ENCODE results near the gene RHOT1. TPM values are rescaled to one million over a fixed set of nuclear protein-coding genes. Genes with fewer than 3 reads are reported as not detected.
"Not testable (repeated sequence)": the region's sequence is repeated elsewhere in the genome, so short reads cannot be mapped to it uniquely, and the experiment has no call there.

Gene RHOT1
- total RNA-seq, 1 experiment from 2014 or later: 33.3 TPM

DNA sequence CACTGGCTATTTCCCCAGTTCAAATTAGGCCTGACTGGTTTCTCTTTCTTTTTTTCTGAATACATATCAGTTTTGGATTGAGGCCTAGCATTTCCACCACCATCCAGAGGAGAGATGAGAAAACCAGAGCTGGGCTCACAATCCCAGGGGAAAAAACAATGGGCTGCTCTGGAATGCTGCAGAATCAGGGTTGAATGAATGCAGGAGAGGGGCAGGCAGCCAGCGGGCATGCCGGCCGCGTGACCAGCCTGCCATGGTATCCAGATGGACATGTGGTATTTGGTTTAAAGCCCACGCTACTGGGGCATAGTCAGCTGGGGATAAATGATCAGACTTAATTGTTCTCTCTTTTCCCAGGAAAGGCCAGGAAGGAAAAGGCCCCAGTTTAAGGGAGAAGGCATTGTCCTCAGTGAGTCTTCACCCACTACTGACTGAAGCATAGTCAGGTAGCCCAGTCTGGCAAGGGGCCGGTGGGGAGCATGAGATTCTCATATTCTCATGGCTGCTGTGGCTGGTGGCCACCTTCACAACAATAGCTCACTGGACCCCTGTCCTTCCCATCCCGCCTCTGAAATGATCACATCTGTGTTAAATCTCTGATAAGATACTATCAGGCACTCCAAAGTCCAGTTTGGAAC lies 38.7 kb upstream of the RHOT1 start:
- peaks cover 2% of the 10 kb centered on the region for H3K27me3 Mint-ChIP-seq (ENCODE audit: insufficient read depth, unreplicated experiment)
- TF ChIP-seq, protein P1, sequence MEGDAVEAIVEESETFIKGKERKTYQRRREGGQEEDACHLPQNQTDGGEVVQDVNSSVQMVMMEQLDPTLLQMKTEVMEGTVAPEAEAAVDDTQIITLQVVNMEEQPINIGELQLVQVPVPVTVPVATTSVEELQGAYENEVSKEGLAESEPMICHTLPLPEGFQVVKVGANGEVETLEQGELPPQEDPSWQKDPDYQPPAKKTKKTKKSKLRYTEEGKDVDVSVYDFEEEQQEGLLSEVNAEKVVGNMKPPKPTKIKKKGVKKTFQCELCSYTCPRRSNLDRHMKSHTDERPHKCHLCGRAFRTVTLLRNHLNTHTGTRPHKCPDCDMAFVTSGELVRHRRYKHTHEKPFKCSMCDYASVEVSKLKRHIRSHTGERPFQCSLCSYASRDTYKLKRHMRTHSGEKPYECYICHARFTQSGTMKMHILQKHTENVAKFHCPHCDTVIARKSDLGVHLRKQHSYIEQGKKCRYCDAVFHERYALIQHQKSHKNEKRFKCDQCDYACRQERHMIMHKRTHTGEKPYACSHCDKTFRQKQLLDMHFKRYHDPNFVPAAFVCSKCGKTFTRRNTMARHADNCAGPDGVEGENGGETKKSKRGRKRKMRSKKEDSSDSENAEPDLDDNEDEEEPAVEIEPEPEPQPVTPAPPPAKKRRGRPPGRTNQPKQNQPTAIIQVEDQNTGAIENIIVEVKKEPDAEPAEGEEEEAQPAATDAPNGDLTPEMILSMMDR (IDR thresholded peaks at IDR 0.05; ENCODE audit: insufficient read depth in 1 of 2, low read depth in 1 of 2, low read length in 1 of 2, severe bottlenecking in 1 of 2, unreplicated experiment in 1 of 2): no peak
- H3K4me3 Mint-ChIP-seq (ENCODE audit: unreplicated experiment): no peak overlapping the region
- no peaks in the 10 kb centered on the region for H3K4me1 Mint-ChIP-seq (ENCODE audit: low read depth, unreplicated experiment)
- no peaks in the 10 kb centered on the region for H3K9me3 Mint-ChIP-seq (ENCODE audit: unreplicated experiment)
- no peak overlapping the region for H3K27ac Mint-ChIP-seq (ENCODE audit: unreplicated experiment)
- ChIA-PET POLR2A (no interaction called here), CTCF (no interaction called here)
- Histone ChIP-seq H3K27me3 (replicated peaks; ENCODE audit: control insufficient read depth, insufficient read depth, low read length) (no peaks in the 10 kb centered on the region), H3K4me1 (peaks cover 6% of the 10 kb centered on the region; the same call in 1 of the 2 replicates), H3K9me3 (no peaks in the 10 kb centered on the region), H3K4me3 (ENCODE audit: low read depth, low read length) (no peak overlapping the region), H3K36me3 (ENCODE audit: control insufficient read depth, insufficient read depth, low read length) (no peaks in the 10 kb centered on the region)
- no peaks in the 10 kb centered on the region for H3K36me3 Mint-ChIP-seq (ENCODE audit: insufficient read depth, unreplicated experiment)
- no peak for DNase-seq
- no TSS peak for BruUV-seq (replicated peaks)
- intact Hi-C loops (cut with micrococcal nuclease; ENCODE audit: unreplicated experiment): no loop called here

DNA sequence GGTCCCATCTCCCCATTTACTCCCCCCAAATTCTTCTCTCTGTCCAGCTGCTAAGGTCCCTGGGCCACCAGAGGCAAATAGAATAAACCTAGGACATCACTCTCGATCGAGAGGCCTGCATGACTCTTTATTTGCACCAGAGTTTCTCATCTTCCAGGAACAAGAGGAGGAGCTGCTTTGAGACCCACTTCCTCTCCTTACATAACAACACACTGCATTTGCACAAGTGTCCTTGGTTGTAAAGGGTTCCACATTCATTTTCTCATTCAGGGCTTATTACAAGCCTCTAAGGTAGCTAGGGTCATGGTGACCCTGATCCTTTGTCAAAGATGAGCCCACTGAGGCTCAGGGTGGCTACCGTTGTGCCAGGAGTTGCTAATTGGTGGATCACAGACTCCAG lies 38.1 kb upstream of the RHOT1 start:
- POLR2A ChIA-PET: no interaction called here
- no peaks in the 10 kb centered on the region for H3K27me3 Mint-ChIP-seq (ENCODE audit: insufficient read depth, unreplicated experiment)
- CTCF ChIA-PET: no interaction called here

DNA sequence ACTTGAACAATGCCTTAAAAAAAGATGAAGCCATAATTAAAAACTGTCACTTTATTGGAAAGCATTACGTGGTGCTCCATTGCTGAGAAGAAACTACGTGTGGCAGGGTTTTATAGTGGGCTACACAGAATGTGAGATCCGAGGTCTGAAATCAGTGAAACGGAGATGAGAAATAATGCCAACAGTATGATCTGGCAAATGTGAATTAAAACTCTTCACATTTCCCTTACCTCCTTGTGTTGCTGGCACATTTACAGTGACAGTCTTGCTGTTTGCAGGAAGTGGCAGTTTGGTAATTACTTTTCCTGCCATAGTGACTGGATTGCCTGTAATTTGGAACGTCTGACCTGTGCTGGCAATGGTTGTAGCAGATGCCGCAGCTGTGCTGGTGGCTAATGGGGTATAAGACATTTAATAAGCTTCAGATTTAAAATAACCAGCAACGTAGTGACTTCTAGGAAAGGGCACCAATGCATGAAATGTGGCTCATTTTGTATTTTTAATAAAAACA lies 35.8 kb upstream of the RHOT1 start:
- H3K4me3 Mint-ChIP-seq (ENCODE audit: unreplicated experiment); CTCF ChIA-PET; H3K27ac Mint-ChIP-seq (ENCODE audit: unreplicated experiment): not testable (repeated sequence)

More for the DNA sequence above, 38.1 kb upstream of the RHOT1 start:
- H3K4me1 Mint-ChIP-seq (ENCODE audit: low read depth, unreplicated experiment): no peaks in the 10 kb centered on the region
- no peaks in the 10 kb centered on the region for H3K36me3 Mint-ChIP-seq (ENCODE audit: insufficient read depth, unreplicated experiment)
- Histone ChIP-seq H3K9me3 (no peaks in the 10 kb centered on the region), H3K4me1 (peaks cover 6% of the 10 kb centered on the region; the same call in 1 of the 2 replicates), H3K4me3 (ENCODE audit: low read depth, low read length) (no peak overlapping the region), H3K36me3 (ENCODE audit: control insufficient read depth, insufficient read depth, low read length) (no peaks in the 10 kb centered on the region), H3K27me3 (replicated peaks; ENCODE audit: control insufficient read depth, insufficient read depth, low read length) (no peaks in the 10 kb centered on the region)
- no TSS peak for BruUV-seq (replicated peaks)
- no peak for DNase-seq
- TF ChIP-seq, protein P1 (IDR thresholded peaks at IDR 0.05; ENCODE audit: insufficient read depth in 1 of 2, low read depth in 1 of 2, low read length in 1 of 2, severe bottlenecking in 1 of 2, unreplicated experiment in 1 of 2): no peak
- no peaks in the 10 kb centered on the region for H3K9me3 Mint-ChIP-seq (ENCODE audit: unreplicated experiment)
- no peak overlapping the region for H3K4me3 Mint-ChIP-seq (ENCODE audit: unreplicated experiment)
- intact Hi-C loops (cut with micrococcal nuclease; ENCODE audit: unreplicated experiment): no loop called here
- no peak overlapping the region for H3K27ac Mint-ChIP-seq (ENCODE audit: unreplicated experiment)

DNA sequence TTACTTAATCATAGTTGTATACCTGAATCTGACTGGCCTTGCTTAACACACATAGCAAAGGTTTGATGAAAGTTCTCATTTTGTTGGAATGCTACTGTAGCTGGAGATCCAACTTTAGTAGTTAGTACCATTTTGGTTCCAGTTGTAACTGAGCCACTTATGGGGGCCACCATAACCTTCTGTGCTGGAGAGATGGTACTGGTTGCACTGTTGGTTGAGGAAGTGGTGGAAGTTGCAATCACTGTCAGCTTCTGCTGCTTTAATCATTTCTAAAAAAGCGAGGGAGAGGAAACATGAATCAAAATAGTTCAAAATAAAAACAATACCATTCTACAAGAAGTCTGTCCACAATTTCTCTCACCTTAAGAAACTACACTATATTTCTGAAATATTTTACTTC lies 35.1 kb upstream of the RHOT1 start:
- POLR2A ChIA-PET: interaction anchor here (0.7 kb wide), 1 partner anchor 400 kb away, joined by 3 read pairs; no protein-coding TSS in a partner anchor
- intact Hi-C loops (cut with micrococcal nuclease; ENCODE audit: unreplicated experiment); CTCF ChIA-PET; H3K4me1 Mint-ChIP-seq (ENCODE audit: low read depth, unreplicated experiment); H3K9me3 Mint-ChIP-seq (ENCODE audit: unreplicated experiment); H3K4me3 Mint-ChIP-seq (ENCODE audit: unreplicated experiment); DNase-seq; H3K9me3 ChIP-seq; H3K27me3 ChIP-seq (replicated peaks; ENCODE audit: control insufficient read depth, insufficient read depth, low read length); H3K27me3 Mint-ChIP-seq (ENCODE audit: insufficient read depth, unreplicated experiment); H3K36me3 ChIP-seq (ENCODE audit: control insufficient read depth, insufficient read depth, low read length); H3K27ac Mint-ChIP-seq (ENCODE audit: unreplicated experiment); H3K36me3 Mint-ChIP-seq (ENCODE audit: insufficient read depth, unreplicated experiment); H3K4me3 ChIP-seq (ENCODE audit: low read depth, low read length); H3K4me1 ChIP-seq; BruUV-seq (replicated peaks): not testable (repeated sequence)

More for the DNA sequence above, 35.8 kb upstream of the RHOT1 start:
- POLR2A ChIA-PET: interaction anchor here (0.7 kb wide), 1 partner anchor 399 kb away, joined by 3 read pairs; no protein-coding TSS in a partner anchor
- DNase-seq; intact Hi-C loops (cut with micrococcal nuclease; ENCODE audit: unreplicated experiment); H3K36me3 Mint-ChIP-seq (ENCODE audit: insufficient read depth, unreplicated experiment); H3K27me3 Mint-ChIP-seq (ENCODE audit: insufficient read depth, unreplicated experiment); H3K4me3 ChIP-seq (ENCODE audit: low read depth, low read length); H3K9me3 ChIP-seq; H3K36me3 ChIP-seq (ENCODE audit: control insufficient read depth, insufficient read depth, low read length); H3K4me1 ChIP-seq; H3K4me1 Mint-ChIP-seq (ENCODE audit: low read depth, unreplicated experiment); BruUV-seq (replicated peaks); H3K9me3 Mint-ChIP-seq (ENCODE audit: unreplicated experiment); H3K27me3 ChIP-seq (replicated peaks; ENCODE audit: control insufficient read depth, insufficient read depth, low read length): not testable (repeated sequence)

All from Caco-2 (cell line).